ENCODE measurements around the gene SVOPL. TPM values are rescaled to one million over a fixed set of nuclear protein-coding genes. Genes with fewer than 3 reads are reported as not detected.

SVOPL gene
- total RNA-seq, 2 experiments from 2014 or later: not detected

DNA sequence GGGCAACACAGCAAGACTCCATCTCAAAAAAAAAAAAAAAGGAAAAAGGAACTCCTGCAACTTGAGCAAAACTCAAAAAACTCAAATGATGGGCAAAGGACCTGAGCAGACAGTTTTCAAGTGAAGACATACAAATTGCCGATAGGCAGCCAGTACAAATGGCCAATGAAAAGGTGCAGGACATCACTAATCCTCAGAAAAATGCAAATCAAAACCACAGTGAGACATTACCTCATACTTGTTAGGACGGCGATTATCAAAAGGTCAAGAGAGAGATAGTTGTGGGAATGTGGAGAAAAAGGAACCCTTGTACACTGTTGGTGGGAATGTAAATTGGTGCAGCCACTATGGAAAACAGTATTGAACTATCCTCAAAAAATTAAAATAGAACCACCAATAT lies 16.8 kb downstream of the SVOPL start:
- Mint-ChIP-seq H3K27ac (no peak overlapping the region), H3K4me1 (ENCODE audit: low read depth) (no peaks in the 10 kb centered on the region), H3K4me3 (no peak overlapping the region), H3K27me3 (peaks cover 11% of the 10 kb centered on the region), H3K9me3 (peaks cover 2% of the 10 kb centered on the region), H3K36me3 (ENCODE audit: low read depth) (no peaks in the 10 kb centered on the region)
- Histone ChIP-seq H3K27me3 (ENCODE audit: control insufficient read depth in 1 of 2, insufficient read depth in 2 of 2, low read length in 2 of 2) (no peaks in the 10 kb centered on the region), H3K36me3 (ENCODE audit: insufficient read depth, low read length) (no peaks in the 10 kb centered on the region), H3K27ac (ENCODE audit: low read depth in 1 of 2, low read length in 2 of 2) (no peak overlapping the region), H3K4me3 (ENCODE audit: low read length) (no peak overlapping the region), H3K9me3 (ENCODE audit: control insufficient read depth in 1 of 2, insufficient read depth in 1 of 2, low read length in 2 of 2) (no peaks in the 10 kb centered on the region), H3K4me1 (ENCODE audit: insufficient read depth, low read length) (no peaks in the 10 kb centered on the region)
- ChIA-PET POLR2A (no interaction called here), CTCF (no interaction called here)
- TF ChIP-seq, protein P1, sequence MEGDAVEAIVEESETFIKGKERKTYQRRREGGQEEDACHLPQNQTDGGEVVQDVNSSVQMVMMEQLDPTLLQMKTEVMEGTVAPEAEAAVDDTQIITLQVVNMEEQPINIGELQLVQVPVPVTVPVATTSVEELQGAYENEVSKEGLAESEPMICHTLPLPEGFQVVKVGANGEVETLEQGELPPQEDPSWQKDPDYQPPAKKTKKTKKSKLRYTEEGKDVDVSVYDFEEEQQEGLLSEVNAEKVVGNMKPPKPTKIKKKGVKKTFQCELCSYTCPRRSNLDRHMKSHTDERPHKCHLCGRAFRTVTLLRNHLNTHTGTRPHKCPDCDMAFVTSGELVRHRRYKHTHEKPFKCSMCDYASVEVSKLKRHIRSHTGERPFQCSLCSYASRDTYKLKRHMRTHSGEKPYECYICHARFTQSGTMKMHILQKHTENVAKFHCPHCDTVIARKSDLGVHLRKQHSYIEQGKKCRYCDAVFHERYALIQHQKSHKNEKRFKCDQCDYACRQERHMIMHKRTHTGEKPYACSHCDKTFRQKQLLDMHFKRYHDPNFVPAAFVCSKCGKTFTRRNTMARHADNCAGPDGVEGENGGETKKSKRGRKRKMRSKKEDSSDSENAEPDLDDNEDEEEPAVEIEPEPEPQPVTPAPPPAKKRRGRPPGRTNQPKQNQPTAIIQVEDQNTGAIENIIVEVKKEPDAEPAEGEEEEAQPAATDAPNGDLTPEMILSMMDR (IDR thresholded peaks at IDR 0.05): no peak
- DNase-seq: no peak
- ATAC-seq (ENCODE audit: poor library complexity): no peak
- intact Hi-C loops (cut with DNase I, micrococcal nuclease): no loop called here

DNA sequence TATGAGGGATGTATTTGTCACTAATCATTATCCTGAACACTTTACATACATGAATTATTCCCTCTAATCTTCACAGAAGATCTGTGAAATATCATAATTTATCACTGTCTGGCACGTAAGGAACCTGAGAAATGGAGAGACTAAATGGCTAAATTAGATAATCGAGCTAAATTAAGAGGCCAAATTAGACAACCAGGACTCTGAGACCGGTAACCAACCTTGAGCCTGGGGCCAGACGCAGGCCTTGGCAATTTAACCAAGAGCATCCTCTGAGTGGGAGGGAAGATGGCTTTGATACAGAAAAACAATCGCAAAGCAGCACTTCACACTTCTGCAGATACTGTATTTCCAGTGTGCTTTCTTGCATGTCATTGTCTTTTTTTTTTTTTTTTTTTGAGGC lies 21.4 kb downstream of the SVOPL start:
- H3K9me3 ChIP-seq (ENCODE audit: control insufficient read depth in 1 of 2, insufficient read depth in 1 of 2, low read length in 2 of 2): no peaks in the 10 kb centered on the region
- no peaks in the 10 kb centered on the region for H3K36me3 Mint-ChIP-seq (ENCODE audit: low read depth)
- H3K4me1 Mint-ChIP-seq (ENCODE audit: low read depth): no peaks in the 10 kb centered on the region
- ChIA-PET POLR2A (no interaction called here), CTCF (no interaction called here)
- H3K4me1 ChIP-seq (ENCODE audit: insufficient read depth, low read length): no peaks in the 10 kb centered on the region
- TF ChIP-seq, protein P1 (IDR thresholded peaks at IDR 0.05): no peak
- no peak overlapping the region for H3K4me3 ChIP-seq (ENCODE audit: low read length)
- no peak overlapping the region for H3K27ac Mint-ChIP-seq
- peaks cover 3% of the 10 kb centered on the region for H3K27me3 Mint-ChIP-seq
- ATAC-seq (ENCODE audit: poor library complexity): no peak
- H3K4me3 Mint-ChIP-seq: no peak overlapping the region
- intact Hi-C loops (cut with DNase I, micrococcal nuclease): no loop called here
- no peak overlapping the region for H3K27ac ChIP-seq (ENCODE audit: low read depth in 1 of 2, low read length in 2 of 2)
- H3K27me3 ChIP-seq (ENCODE audit: control insufficient read depth in 1 of 2, insufficient read depth in 2 of 2, low read length in 2 of 2): no peaks in the 10 kb centered on the region
- H3K9me3 Mint-ChIP-seq: no peaks in the 10 kb centered on the region
- no peak for DNase-seq
- H3K36me3 ChIP-seq (ENCODE audit: insufficient read depth, low read length): no peaks in the 10 kb centered on the region

DNA sequence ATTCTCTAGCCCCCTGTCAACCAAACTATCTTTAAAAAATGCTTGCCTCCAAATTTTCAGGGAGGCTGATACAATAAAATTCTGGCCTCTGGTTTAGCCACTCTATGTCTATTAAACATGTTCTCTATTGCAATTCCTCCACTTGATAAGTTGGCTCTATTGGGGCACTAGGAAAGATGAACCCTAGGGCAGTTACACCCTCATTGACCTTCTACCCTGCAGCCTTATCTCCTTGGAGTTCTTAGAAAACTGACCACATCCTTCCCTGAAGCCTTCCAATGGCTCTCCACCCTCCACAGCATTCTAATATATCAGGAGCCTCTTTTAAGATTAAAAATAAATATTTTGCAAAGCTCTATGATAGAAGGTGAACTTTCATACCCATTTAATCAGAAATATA lies 30.6 kb downstream of the SVOPL start:
- TF ChIP-seq, protein P1 (IDR thresholded peaks at IDR 0.05): no peak
- CTCF ChIA-PET: no interaction called here
- H3K27me3 ChIP-seq (ENCODE audit: control insufficient read depth in 1 of 2, insufficient read depth in 2 of 2, low read length in 2 of 2): peaks cover 2 to 3% of the 10 kb centered on the region in 2 experiments
- Mint-ChIP-seq H3K36me3 (ENCODE audit: low read depth) (no peaks in the 10 kb centered on the region), H3K4me1 (ENCODE audit: low read depth) (no peaks in the 10 kb centered on the region), H3K27ac (no peak overlapping the region), H3K9me3 (no peaks in the 10 kb centered on the region), H3K4me3 (no peak overlapping the region), H3K27me3 (peaks cover 7% of the 10 kb centered on the region)
- no peaks in the 10 kb centered on the region for H3K9me3 ChIP-seq (ENCODE audit: control insufficient read depth in 1 of 2, insufficient read depth in 1 of 2, low read length in 2 of 2)
- intact Hi-C loops (cut with DNase I, micrococcal nuclease): no loop called here
- no peak overlapping the region for H3K4me3 ChIP-seq (ENCODE audit: low read length)
- ATAC-seq (ENCODE audit: poor library complexity) (no peak), DNase-seq (no peak)
- H3K36me3 ChIP-seq (ENCODE audit: insufficient read depth, low read length): no peaks in the 10 kb centered on the region
- H3K27ac ChIP-seq (ENCODE audit: low read depth in 1 of 2, low read length in 2 of 2): no peak overlapping the region
- H3K4me1 ChIP-seq (ENCODE audit: insufficient read depth, low read length): no peaks in the 10 kb centered on the region
- POLR2A ChIA-PET: no interaction called here

Data from CD4-positive, alpha-beta T cell (primary cell).